GM18498 (cell line): Measurements from ENCODE around the gene ATP6V1G2.
"Not testable (repeated sequence)": the region's sequence is repeated elsewhere in the genome, so short reads cannot be mapped to it uniquely, and the experiment has no call there.

ENCODE experiments used
- ATAC-seq: cut with Tn5 transposase; IDR thresholded peaks from one replicate; pipeline ENCODE4 v1.9.1; 2021; ENCODE audit warnings: mild to moderate bottlenecking, moderate library complexity; ENCODE audit not compliant: unreplicated experiment

The ATP6V1G2 gene

GRCh38 chr6:31575952-31576685 lies 29.7 kb upstream of the ATP6V1G2 start:
- no peak for ATAC-seq

- ATAC-seq, result no peak
Observed at GRCh38 chr6:31575335-31575901, 29.0 kb upstream of the ATP6V1G2 start, which contains the start of gene TNF. TSS of gene TNF (plus strand) at chr6:31575565. CDS start at chr6:31575742, 177 bp downstream.

GRCh38 chr6:31574106-31575061 lies 28.0 kb upstream of the ATP6V1G2 start:
- no peak for ATAC-seq

- no peak for ATAC-seq
Observed at GRCh38 chr6:31573239-31574105, 27.1 kb upstream of the ATP6V1G2 start.

- peak; percentile 45 for ATAC-seq
Observed at GRCh38 chr6:31572041-31572911, 25.9 kb upstream of the ATP6V1G2 start, which contains the start of gene LTA. TSS of gene LTA (plus strand) at chr6:31572289. CDS start at chr6:31572743, 454 bp downstream.

GRCh38 chr6:31569861-31570536 lies 23.6 kb upstream of the ATP6V1G2 start:
- ATAC-seq, result no peak

GRCh38 chr6:31568537-31568961 lies 22.1 kb upstream of the ATP6V1G2 start:
- peak; percentile 63 for ATAC-seq

GRCh38 chr6:31567531-31568370 lies 21.3 kb upstream of the ATP6V1G2 start:
- ATAC-seq, result no peak

GRCh38 chr6:31560697-31561058 lies 14.3 kb upstream of the ATP6V1G2 start:
- ATAC-seq, result no peak

- peak; percentile 68 for ATAC-seq
Observed at GRCh38 chr6:31559958-31560696, 13.7 kb upstream of the ATP6V1G2 start.

- no peak for ATAC-seq
Observed at GRCh38 chr6:31559606-31559957, 13.2 kb upstream of the ATP6V1G2 start.

GRCh38 chr6:31558631-31559500 lies 12.5 kb upstream of the ATP6V1G2 start:
- ATAC-seq, result no peak

GRCh38 chr6:31558318-31558625 lies 11.9 kb upstream of the ATP6V1G2 start:
- no peak for ATAC-seq

- no peak for ATAC-seq
Observed at GRCh38 chr6:31557443-31558317, 11.3 kb upstream of the ATP6V1G2 start.

GRCh38 chr6:31556307-31556706 lies 9.9 kb upstream of the ATP6V1G2 start:
- ATAC-seq, result no peak

- ATAC-seq, result not testable (repeated sequence)
Observed at GRCh38 chr6:31551371-31551770, 5.0 kb upstream of the ATP6V1G2 start.
